GM19239 (cell line): ENCODE measurements around the gene YIPF1.
"Not testable (repeated sequence)": the region's sequence is repeated elsewhere in the genome, so short reads cannot be mapped to it uniquely, and the experiment has no call there.

ENCODE experiments used
- DNase-seq: peaks from one replicate; pipeline ENCODE4 v3.0.0; 2011; ENCODE audit warnings: low spot score; ENCODE audit not compliant: insufficient read length
- FAIRE-seq: peaks from 2 replicates; lab custom pipeline; 2011; peaks lifted over from hg19 to GRCh38; lab: Jason Lieb, UNC

YIPF1 gene

GRCh38 chr1:53896635-53897229, 7.1 kb upstream of the YIPF1 start:
- FAIRE-seq: no peak

GRCh38 chr1:53895421-53895820, 5.8 kb upstream of the YIPF1 start:
- FAIRE-seq: no peak

More at GRCh38 chr1:53896635-53897229, 7.1 kb upstream of the YIPF1 start:
- no peak for DNase-seq

GRCh38 chr1:53894644-53895043, 5.0 kb upstream of the YIPF1 start:
- FAIRE-seq: no peak
- DNase-seq: no peak

More at GRCh38 chr1:53895421-53895820, 5.8 kb upstream of the YIPF1 start:
- DNase-seq: no peak

GRCh38 chr1:53893999-53894636, 4.5 kb upstream of the YIPF1 start, which contains the start of gene DIO1:
Gene DIO1 (plus strand): TSS chr1:53894187. CDS start chr1:53894211, 24 bp downstream.
- DNase-seq: no peak
- no peak for FAIRE-seq

GRCh38 chr1:53892911-53893310, 3.3 kb upstream of the YIPF1 start:
- peak; percentile 18 for FAIRE-seq

GRCh38 chr1:53891678-53892077, 2.1 kb upstream of the YIPF1 start:
- FAIRE-seq (no peak), DNase-seq (no peak)

More at GRCh38 chr1:53892911-53893310, 3.3 kb upstream of the YIPF1 start:
- no peak for DNase-seq

- DNase-seq (no peak), FAIRE-seq (no peak)
These were observed 1.4 kb upstream of the YIPF1 start for GRCh38 chr1:53891018-53891417.

GRCh38 chr1:53890522-53890941, 935 bp upstream of the YIPF1 start:
- FAIRE-seq (no peak), DNase-seq (no peak)

GRCh38 chr1:53888681-53889080, 916 bp downstream of the YIPF1 start:
- DNase-seq: no peak
- FAIRE-seq: no peak

GRCh38 chr1:53883600-53883999, 6.0 kb downstream of the YIPF1 start:
- DNase-seq, FAIRE-seq: not testable (repeated sequence)

- DNase-seq, FAIRE-seq: not testable (repeated sequence)
These were observed 7.7 kb downstream of the YIPF1 start for GRCh38 chr1:53881853-53882252.

- no peak for DNase-seq
- FAIRE-seq: no peak
These were observed 11.0 kb downstream of the YIPF1 start for GRCh38 chr1:53878492-53879105.

GRCh38 chr1:53875150-53875549, 14.4 kb downstream of the YIPF1 start:
- not testable (repeated sequence) for FAIRE-seq

GRCh38 chr1:53871773-53872484, 17.7 kb downstream of the YIPF1 start:
- DNase-seq (no peak), FAIRE-seq (no peak)

More at GRCh38 chr1:53875150-53875549, 14.4 kb downstream of the YIPF1 start:
- not testable (repeated sequence) for DNase-seq

GRCh38 chr1:53871221-53871620, 18.4 kb downstream of the YIPF1 start:
- no peak for FAIRE-seq
- no peak for DNase-seq

GRCh38 chr1:53869454-53870117, 20.0 kb downstream of the YIPF1 start:
- FAIRE-seq: peak; percentile 8

GRCh38 chr1:53868565-53868964, 21.0 kb downstream of the YIPF1 start:
- DNase-seq (no peak), FAIRE-seq (no peak)

More at GRCh38 chr1:53869454-53870117, 20.0 kb downstream of the YIPF1 start:
- DNase-seq: no peak

- FAIRE-seq (peak; percentile 8), DNase-seq (no peak)
These were observed 27.1 kb downstream of the YIPF1 start for GRCh38 chr1:53862507-53862906.

- DNase-seq: peak; percentile 50
- FAIRE-seq: peak; percentile 60
These were observed 28.6 kb downstream of the YIPF1 start for GRCh38 chr1:53860967-53861411.
